GM15510 (cell line): ENCODE data around the gene CELA3B.
"Not testable (repeated sequence)": the region's sequence is repeated elsewhere in the genome, so short reads cannot be mapped to it uniquely, and the experiment has no call there.

ENCODE experiments used
- POLR2A ChIP-seq: IDR thresholded peaks from 3 replicates; pipeline ENCODE4 v1.6.1; 2011; ENCODE audit warnings: borderline replicate concordance; ENCODE audit not compliant: insufficient read length; ENCODE audit errors: extremely low read depth

CELA3B gene, protein sequence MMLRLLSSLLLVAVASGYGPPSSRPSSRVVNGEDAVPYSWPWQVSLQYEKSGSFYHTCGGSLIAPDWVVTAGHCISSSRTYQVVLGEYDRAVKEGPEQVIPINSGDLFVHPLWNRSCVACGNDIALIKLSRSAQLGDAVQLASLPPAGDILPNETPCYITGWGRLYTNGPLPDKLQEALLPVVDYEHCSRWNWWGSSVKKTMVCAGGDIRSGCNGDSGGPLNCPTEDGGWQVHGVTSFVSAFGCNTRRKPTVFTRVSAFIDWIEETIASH

DNA sequence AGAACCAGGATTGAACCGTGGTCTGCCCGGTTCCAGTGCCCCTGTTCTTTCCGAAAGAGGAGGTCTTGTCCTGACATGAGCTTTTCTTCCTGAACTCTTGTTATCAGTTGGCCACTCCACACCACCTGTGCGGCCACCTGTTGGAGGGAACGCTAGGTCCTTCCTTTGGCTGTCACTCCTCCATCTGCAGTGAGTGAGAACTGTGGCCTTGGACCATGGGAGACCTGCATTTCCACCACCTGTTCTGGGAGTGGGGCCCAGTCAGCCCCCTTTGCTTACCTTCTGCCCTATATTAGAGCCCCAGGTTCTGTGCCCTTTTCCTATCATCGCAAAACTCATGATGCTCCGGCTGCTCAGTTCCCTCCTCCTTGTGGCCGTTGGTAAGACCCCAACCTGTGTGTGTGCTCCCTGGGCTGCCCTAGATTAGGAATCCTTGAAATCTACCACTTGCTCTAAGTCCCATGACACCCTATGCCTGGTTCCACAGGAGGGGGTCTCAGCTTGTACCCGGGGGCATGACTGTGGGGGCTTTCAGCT lies at the start of gene CELA3B:
Gene CELA3B (plus strand): TSS at position 320 of the 537 bp plus-strand sequence. CDS start 18 bp downstream, at position 338.
- not testable (repeated sequence) for TF ChIP-seq POLR2A

DNA sequence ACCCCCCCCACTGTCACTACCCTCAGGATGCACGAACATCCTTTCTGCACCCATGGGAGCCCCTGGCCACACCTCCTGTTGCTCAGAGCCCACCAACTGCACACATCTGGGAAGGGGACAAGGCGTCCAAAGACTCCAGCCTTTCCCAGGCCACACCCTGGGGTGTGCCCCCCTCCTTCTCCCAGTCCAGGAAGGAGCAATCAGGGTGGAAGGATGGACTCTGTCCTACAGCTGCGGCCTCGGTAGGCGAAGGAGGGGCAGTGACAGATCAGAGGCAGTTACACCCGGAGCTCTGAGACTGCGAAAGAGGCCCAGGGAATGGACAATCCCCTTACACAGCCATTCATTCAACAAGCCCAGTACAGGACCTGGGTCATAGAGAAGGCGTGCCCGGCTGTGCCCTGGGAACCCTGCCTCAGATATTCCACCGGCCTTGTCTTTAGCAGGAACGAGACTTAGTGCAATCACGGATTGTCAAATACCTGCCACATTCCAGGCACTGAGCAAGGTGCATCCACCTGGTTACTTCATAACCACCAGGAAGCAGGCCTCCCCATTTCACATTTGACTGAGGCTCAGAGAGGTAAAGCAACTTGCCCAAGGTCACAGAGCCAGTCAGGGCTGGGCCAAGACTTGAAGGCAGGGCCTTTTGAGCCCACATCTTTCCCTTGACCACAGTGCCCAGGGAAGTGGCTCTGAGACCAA lies 49.1 kb upstream of the CELA3B start:
- TF ChIP-seq POLR2A: no peak

DNA sequence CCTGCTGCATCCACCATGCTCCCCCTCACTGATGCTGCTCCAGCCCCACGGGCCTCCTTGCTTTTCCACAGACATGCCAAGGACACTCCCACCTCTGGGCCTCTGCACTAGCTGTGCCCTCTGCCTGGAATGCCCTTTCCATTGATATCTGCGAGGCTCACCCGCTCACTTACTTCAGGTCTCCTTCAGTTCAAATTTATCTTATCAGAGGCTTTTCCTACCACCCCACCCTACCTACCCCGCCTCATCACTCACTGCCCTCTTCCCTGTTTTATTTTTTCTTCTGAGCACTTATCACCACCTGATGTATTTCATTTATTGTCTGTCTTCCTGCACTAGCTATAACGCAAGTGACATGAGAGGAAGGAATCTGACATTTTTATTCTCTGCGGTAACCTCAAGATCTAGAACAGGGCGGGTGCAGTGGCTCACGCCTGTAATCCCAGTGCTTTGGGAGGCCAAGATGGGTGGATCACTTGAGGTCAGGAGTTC lies 46.7 kb upstream of the CELA3B start:
- no peak for TF ChIP-seq POLR2A

DNA sequence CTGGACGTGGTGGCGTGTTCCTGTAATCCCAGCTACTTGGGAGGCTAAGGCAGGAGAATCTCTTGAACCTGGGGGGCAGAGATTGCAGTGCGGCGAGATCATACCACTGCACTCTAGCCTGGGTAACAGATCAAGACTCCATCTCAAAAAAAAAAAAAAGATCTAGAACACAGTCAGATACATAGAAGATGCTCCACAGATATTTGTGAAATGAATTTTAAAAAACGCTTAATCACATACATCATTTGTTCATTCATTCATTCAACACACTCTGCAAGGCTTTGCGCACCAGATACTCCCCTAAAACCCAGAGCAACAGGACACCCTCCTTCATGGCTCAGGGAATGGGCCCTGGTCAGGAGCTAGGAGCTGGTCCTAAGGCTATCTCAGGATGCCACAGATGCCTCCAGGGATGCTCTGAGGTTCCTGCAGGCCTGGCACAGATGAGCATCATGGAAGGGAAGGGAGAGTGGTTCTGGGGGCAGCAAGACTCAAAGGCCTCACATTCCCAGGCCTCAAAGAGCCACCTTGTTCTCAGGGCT lies 46.1 kb upstream of the CELA3B start:
- TF ChIP-seq POLR2A: no peak

DNA sequence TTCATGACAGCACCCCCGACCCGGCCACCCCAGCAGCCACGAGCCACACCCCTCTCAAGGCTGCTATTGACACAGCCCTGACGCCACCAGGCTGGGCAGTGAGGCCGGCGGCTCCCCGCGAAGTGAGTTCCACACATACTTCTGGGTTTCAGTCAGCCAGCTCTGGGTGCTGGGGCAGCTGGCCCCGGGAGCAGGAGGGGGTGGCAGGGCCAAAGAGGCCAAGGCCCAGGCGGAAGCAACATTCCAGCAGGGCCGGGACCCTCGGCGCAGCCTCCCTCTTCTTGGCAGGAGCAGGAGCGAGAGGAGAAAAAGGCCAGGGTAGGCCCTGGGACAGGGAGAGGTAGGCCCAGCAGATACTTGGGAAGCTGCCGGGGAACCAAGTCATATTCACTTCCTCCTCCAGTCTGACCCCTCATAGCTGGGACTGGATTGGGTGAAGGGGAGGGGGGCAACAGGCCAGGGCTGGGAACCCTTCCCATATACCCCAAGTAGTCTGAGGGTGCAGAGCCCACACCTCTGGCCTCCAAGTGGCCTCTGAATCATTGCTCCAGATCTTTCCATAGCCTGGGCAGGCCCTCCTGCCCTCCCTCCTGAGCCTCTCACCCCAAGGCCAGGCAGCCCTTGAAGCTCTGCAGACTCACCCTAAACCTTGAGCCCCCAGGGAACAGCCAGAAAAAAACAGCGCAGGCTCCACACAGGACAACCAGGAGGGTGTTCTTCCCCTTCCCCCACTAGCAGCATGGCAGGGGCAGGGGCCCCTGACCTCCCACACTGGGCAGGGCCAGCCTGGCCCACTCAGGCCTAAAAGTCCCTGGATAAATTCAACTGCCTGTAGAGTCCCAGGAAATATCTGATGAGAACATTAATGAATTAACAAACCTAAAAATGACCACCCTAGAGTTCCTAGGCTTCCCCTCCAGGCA lies 45.4 kb upstream of the CELA3B start:
- no peak for TF ChIP-seq POLR2A

DNA sequence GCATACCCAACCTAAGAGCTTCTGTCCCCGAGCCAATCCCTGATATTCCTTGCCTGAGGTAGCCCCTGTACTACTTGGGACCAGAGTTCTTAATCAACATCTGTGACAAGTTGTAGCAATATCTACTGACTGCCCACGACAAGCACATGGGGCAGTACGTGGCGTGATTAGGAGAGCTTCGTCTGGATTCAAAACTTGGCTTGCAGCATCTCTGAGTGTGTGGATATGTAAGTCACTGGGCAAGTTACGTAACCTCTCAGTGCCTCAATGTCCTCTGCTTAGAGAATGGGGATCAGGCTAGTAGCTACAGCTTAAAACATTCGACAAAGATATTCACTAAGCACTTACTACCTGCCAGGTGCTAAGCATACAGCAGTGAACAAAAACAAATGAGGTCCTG lies 44.7 kb upstream of the CELA3B start:
- TF ChIP-seq POLR2A: no peak

DNA sequence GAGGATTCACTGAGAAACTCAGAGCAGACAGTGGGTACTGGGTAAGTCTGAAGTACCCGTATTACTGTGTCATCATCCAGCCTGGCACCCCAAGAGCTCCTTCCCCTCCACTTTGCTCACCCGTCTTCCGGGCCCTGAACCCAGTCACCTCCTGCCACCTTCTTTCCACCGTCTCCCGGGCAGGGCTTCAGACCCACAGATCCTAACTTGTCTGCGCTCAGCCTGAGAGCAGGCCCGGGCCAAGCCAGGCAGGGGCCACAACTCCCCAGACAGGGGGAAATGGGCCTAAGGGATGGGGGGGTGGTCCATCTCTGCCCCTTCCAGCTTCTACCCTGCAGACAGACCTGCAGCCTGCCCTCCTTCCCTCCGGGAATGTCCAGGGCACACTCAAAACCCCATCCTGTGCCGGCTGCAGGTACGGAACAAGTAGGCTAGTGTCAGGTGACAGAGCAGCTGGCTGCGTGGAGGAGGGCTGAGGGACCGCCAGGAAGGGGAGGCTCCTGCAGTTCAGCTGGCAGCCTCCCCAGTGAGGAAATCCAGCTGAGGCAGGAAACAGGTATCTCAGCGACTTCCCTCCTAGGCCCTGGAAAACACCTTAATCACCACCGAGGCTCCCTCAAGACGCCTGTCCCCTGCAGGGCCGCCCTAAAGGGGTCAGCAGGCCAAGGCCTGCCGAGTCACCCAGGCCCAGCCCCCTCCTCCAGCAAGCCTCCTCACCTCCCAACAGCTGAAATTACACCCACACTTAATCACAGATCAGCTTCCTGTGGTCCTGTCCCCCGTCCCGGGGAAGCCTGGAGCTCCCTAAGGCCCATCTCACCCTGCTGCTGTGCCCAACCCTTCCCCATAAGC lies 43.2 kb upstream of the CELA3B start:
- no peak for TF ChIP-seq POLR2A

DNA sequence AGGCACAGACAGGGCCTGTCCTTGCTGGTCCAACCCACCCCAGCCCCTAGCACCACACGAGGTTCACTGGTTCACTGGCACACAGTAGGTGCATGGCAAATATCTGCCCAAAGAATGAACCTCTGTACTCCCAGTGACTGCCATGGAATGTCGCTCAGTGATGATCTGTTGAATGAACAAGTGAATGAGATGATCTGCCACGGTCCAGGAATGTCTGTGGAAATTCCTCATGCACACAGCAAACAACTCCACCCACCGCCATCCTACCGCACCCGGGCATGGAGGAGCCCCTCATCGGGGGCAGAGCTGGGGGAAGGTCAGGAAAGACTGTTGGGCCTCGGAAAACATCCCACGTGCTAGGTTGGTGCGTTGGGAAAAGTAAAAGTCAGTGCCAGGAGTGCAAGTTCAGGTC lies 41.4 kb upstream of the CELA3B start:
- no peak for TF ChIP-seq POLR2A

DNA sequence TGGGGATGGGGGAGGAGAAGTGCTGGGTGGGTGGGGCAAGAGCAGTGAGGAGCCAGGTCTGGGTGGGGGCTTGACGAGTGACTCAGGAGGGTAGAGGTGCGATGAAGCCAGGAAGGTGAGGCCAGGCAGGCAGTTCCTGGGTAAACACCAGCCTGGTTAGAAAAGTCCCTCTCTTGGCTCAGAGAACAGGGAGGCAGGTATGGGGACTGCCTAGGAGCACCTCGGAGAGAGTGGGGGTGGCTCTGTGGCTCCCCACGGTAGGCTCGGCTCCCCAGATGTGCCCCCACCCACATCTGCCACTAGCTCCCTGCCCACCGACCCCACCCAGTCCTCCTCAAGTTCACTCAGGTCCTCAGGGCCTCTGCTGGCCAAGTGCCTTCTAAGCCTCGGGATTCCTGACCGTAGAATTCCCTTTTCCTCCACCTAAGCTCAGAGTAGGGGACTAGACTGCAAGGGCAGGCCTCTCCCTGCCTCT lies 40.9 kb upstream of the CELA3B start:
- no peak for TF ChIP-seq POLR2A

DNA sequence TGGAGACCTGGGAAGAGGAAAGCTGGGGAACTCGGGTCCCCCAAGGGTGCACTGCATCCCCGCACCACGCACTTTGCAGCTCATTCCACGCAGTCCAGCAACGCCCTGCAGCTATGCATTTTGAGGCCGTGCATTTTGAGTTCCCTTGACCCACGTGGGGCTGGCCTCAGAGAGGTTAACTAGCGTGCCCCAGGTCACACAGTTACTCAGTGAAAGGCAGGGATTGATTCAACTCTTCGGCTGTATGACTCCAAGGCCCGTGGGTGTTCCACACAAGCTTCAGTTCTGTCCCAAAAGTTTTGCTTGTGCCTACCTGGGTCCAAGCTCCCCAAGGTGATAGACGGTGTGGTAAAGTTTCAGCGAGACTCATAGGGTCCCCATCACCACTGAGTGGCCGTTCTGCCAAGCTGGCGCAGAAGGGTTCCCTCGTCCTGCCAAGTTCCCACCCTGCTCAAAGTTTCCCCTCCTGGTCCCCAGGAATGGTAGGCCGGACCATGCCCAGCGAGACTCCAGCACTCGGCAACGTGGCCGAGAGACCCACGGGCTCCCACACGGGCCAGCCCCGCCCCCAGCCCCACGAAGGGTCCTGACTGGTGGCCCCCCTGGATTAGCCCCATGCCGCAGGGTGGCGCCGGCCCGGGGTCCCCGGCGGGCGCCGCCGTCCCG lies 40.3 kb upstream of the CELA3B start:
- TF ChIP-seq POLR2A: no peak

DNA sequence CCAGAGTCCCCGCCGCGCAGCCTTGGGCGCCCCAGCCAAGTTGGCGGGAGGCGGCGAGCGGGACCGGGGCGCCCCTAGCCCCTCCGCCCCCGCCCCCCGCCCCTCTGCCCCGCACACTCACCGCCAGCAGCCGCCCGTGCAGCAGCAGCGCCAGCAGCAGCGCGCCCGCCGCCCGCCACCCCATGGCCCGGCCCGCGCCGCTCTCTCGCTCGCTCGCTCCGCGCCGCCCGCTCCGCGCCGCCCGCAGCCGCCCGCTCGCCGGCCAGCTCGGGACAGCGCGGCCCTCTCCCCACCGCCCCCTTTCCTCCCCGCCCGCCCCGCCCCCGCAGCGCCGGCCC lies 39.8 kb upstream of the CELA3B start, which contains the start of gene HSPG2:
Gene HSPG2 (minus strand): TSS at position 277 of the 338 bp plus-strand sequence. CDS start 93 bp downstream, at position 184.
- TF ChIP-seq POLR2A: no peak

DNA sequence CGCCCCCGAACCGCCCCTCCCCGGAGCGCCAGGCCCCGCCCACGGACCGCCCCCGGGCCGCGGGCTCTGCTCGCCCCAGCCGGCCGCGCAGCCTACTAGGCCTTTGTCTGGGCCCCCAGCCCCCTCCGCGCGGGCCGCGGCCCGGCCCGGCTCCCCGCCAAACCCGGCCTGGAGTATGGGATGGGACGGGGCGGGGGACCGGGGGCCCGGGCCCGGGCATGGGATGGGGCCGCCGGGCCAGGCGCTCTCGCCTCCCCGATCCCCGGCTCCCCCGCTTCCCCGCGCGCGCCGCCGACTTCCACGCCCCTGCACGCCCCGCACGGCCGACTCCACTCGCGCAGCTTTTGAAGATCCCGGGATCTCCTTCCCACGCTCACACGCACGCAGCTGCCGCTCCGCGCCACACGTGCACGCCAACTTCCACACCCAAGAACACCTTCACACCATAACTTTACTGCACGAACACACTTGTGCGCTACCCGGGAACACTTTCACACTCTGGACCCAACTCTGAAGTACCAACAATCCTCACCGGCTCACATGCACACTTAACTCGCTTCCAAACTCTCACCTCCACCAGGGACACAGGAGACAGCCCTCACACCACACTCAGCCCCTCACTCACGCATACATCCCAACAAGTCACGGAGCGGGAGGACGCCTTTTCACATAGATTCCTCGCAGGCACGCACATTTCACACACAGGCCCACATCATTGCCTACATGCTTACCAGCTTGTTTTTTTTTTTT lies 39.3 kb upstream of the CELA3B start:
- no peak for TF ChIP-seq POLR2A
